HG03432 (cell line): ENCODE measurements around the gene TPSG1.
"Not testable (repeated sequence)": the region's sequence is repeated elsewhere in the genome, so short reads cannot be mapped to it uniquely, and the experiment has no call there.

Experiments
- ATAC-seq: cut with Tn5 transposase; IDR thresholded peaks from one replicate; pipeline ENCODE4 v1.9.1; 2021; ENCODE audit warnings: mild to moderate bottlenecking, moderate library complexity; ENCODE audit not compliant: unreplicated experiment

TPSG1 gene

DNA sequence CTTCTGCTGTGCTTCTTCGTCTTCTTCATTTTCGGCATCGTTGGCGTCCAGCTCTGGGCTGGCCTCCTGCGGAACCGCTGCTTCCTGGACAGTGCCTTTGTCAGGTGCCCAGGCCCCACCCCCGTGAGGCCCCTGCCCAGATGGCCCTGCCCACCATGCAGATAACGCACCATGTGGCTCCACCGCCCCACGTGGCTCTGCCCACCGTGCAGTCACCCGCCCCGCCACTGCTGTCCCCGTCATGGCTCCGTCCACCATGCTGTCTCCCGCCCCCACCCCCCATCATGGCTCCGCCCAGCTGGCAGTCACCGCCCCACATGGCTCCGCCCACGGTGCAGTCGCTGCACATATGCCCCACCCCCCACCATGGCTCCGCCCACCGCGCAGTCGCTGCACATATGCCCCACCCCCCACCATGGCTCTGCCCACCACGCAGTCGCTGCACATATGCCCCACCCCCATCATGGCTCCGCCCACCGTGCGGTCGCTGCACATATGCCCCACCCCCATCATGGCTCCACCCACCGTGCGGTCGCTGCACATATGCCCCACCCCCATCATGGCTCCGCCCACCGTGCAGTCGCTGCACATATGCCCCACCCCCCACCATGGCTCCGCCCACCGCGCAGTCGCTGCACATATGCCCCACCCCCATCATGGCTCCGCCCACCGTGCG, 26.3 kb downstream of the TPSG1 start:
- ATAC-seq = not testable (repeated sequence)

DNA sequence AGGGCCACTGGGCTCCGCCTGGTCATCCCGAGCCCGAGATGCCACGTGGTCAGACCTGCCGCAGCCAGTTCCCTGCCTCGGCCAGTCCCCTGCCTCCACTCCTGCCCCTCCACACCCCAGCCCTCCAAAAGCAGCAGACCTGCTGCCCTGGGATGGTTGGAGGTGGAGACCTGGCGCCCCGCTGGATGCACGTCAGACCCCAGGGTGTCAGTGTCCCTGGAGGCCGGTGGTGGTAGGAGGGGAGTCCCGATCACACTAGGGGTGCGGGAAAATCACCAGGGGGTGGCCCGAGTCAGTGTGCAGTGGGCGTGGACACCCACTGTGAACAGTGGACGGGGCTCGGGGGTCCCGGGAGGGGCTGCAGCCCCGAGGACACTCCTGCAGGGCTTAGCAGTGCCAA, 26.9 kb downstream of the TPSG1 start:
- no peak for ATAC-seq

- no peak for ATAC-seq
Measured at GRCh38 chr16:1197237-1197866, 27.7 kb downstream of the TPSG1 start.

GRCh38 chr16:1196494-1196893, 28.6 kb downstream of the TPSG1 start:
- ATAC-seq = no peak

DNA sequence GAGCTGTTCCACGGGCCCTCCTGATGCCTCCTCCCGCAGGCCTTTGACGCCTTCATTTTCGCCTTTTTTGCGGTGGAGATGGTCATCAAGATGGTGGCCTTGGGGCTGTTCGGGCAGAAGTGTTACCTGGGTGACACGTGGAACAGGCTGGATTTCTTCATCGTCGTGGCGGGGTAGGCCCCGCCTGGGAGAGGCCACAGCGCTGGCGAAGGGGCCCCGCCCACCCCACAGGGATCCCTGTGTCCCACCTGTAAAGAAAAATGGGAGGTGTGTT, 29.7 kb downstream of the TPSG1 start:
- ATAC-seq = no peak

DNA sequence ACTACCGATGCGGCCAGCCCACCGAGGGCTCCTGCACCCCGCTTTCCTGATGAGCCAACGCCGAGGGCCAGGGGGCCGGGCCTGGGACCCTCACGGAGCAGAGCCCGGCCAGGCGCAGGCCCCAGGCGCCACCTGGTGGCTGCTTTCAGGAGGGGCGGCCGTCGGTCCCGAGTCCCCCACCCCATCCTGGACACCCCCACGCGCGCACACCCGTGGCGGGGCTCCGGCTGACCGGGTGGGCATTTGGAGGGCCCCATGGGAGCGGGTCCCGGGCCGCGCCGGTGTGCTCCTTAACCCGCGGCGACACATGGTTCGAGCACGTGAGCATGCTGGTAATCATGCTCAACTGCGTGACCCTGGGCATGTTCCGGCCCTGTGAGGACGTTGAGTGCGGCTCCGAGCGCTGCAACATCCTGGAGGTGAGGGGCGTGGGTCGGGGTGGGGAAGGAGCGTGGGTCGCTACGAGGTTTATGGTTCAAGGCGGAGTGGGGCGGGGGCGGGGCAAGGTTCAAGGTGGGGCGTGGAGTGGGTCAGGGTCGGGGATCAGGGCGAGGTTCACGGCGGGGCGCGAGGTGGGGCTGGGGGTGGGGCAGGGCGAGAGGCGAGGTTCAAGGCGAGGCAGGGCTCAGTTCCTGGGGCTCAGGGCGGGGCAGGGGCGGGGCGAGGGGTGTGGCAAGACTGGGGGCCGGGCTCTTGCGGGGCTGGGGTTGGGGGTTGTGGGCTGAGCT, 30.2 kb downstream of the TPSG1 start:
- ATAC-seq = no peak

DNA sequence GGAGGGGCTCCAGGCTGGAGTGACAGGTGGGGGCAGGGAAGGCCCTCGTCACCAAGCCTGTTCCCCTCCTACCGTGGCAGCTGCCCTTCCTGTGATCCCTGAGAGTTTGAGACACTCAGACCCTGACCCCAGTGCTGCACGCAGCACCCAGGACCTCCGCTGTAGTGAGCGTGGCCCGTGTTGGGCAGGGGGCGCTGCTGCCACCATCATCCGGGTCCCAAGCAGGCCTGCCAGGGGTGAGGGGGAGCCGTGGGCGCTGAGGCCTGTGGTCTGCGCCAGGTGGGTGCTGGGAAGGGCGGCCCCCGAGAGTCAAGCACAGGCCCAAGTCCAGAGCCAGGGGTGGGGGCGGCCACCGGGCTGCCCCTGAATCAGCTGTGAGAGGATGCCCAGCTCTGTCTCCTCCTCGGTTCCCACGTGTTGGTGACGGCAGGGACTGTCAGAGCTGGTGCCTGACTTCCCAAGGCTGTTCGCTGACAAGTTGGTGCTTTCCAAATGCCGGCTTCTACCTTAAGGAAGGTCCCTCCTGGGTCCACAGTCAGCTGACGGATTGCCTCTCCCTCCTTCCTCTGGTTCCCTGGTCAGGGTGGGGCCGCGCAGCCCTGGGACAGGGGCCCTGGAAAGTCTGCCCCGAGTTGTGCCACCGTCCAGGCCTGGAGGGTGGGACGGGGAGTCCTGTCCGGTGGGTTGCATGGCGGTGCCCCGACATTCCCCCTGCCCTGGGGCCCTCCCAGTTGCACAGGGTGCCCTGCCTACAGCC, 31.1 kb downstream of the TPSG1 start:
- no peak for ATAC-seq

DNA sequence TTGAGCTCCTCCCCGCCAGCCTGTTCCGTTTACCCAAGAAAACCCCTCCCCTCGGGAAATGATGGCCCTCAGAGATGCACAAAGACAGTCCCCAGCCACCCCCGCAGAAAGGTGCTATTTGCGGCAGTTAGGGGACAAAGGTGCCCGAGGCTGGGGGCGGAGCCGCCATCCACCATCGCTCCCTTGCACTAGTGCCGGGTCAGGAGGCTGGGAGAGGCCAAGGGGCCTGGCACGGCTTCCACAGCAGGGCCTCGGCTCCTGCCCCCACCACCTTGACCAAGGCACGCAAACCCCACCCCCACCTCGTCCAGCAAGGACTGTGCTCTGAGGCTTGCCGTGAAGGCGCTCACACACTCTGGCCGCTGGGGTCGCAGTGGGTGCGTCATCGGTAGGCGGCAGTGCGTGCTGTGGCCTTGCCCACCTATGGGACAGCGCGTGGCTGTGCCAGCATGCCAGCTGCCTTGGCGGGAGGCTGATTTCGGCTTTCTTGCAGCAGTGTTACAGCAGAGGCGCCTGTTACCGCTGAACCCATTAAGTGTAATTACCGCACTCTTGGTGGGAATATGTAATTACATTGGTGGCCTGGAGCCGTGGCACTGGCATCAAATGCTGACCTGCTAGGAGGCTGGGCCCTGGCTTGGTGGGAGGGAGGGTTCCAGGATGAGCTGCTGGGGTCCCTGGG, 31.8 kb downstream of the TPSG1 start:
- ATAC-seq = no peak

DNA sequence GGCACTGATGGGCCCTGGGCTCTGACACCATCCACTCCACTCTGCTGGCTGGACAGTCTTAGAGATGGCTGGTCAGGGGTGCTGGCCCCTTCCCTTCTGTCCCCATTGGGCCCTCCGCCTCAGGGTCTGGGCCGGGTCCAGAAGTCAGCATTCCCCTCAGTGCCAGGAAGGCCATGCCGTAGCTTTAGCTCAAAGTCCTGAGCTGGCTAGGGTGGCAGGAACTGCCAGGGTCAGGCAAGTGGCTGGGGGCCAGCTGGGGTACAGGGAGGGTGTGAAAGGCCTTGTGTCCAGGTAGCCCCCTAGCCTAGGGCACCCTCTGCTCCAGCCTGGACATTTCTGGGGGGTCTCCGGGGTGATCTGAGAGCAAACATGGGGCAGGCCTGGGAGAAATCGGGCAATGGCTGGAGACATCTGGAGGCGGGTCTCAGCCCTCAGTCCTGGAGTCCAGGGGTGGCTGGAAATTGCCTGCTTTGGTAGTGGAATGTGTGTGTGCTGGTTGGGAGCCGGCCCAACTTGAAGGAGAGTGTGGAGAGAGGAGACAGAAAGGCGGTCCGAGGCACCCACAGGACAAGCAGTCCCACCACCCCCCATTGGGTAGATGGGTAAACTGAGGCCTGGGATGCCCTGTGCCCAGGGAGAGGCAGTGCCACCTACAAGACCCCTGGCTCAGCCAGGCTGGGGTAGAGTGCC, 32.5 kb downstream of the TPSG1 start:
- ATAC-seq = no peak

DNA sequence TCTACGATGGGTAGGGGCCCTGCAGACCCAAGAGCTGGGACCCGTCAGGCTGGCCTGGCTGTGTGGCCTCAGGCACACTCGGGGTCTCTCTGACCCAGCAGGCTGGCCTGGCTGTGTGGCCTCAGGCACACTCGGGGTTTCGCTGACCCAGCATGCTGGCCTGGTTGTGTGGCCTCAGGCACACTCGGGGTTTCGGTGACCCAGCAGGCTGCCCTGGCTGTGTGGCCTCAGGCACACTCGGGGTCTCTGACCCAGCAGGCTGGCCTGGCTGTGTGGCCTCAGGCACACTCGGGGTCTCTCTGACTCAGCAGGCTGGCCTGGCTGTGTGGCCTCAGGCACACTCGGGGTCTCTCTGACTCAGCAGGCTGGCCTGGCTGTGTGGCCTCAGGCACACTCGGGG, 34.3 kb downstream of the TPSG1 start:
- ATAC-seq = not testable (repeated sequence)

- no peak for ATAC-seq
Measured at GRCh38 chr16:1189455-1189854, 35.6 kb downstream of the TPSG1 start.

DNA sequence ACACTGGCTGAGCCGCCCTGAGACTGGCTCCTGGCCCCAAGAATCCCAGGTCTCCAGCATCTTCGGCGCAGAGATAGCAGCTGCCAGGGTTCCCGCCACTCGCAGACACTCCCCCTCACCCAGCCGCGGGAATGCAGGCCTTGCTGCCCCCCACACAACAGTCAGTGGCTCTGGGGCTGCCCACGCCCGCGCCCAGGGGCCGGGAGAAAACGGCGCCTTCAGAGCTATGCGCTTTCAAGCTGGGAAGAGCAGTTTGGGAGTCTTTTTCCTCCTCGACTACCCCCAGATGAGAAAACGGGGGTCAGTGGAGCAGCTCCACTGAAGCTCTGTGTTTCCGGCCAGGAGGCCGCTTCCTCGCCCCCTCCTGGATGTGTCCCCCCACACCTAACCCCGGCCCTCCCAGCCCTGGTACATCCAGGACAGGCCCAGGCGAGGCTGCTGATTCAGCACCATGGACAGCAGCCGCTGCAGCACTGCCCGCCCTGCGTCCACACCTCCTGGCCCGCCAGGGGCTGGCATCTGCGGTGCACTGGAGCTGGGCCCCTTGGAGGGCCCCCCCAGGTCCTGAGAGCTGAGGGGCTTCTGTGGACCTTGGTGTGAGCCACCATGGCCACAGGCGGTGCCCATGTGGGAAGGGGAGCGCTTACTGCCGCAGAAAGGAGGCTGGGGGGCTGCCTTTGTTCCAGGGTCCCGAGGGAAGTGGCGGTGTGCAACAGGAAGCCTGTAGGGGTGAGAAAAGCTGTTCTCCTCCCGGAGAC, 36.5 kb downstream of the TPSG1 start:
- no peak for ATAC-seq

DNA sequence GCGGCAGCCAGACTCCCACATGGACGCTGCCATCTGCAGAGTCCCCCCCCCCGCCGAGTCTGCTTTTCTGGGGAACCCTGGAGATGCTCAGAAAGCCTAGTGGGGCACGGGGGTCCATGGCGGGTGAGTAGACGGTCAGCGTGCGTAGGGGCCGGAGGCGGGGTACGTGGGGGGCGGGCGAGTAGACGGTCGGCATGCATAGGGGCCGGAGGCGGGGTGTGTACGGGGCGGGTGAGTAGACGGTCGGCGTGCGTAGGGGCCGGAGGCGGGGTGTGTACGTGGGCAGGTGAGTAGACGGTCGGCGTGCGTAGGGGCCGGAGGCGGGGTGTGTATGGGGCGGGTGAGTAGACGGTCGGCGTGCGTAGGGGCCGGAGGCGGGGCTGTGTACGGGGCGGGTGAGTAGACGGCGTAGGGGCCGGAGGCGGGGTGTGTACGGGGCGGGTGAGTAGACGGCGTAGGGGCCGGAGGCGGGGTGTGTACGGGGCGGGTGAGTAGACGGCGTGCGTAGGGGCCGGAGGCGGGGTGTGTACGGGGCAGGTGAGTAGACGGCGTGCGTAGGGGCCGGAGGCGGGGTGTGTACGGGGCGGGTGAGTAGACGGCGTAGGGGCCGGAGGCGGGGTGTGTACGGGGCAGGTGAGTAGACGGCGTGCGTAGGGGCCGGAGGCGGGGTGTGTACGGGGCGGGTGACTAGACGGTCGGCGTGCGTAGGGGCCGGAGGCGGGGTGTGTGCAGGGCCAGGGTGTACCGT, 39.4 kb downstream of the TPSG1 start:
- not testable (repeated sequence) for ATAC-seq

- ATAC-seq = no peak
Measured at GRCh38 chr16:1184980-1185379, 40.1 kb downstream of the TPSG1 start.

DNA sequence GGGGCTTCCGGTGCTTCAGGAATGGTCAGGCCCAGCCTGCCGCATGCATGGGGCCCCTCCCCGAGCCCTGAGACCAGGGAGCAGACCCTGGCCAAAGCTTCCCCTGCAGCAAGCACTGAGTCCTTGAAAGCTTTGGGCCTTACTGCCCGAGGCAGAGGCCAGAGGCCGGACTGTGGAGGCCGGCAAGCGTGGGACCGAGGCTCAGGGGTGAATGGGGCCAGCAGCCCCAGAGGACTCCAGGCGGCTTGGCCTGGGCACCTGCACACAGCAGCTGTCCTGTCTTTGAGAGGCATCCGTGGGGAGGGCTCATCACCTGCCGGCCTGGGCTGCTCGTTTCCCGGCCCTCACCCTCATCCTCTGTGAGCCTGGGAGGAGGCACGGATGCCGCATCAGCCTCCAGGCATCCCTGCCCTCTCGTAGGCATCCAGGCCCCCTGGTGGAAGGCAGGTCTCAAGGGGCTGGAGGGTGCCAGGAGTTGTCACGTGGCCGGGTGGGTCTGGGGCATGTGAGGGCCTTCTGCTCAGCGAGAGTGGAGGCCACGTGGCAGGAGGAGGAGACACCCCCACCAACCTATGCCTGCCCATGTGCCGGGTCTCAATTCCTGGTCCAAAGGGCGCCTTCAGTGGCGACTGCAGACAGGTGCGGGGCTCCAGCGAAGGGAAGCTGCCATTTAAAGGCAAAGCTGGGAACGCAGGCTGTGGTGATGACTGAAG, 40.8 kb downstream of the TPSG1 start:
- no peak for ATAC-seq

DNA sequence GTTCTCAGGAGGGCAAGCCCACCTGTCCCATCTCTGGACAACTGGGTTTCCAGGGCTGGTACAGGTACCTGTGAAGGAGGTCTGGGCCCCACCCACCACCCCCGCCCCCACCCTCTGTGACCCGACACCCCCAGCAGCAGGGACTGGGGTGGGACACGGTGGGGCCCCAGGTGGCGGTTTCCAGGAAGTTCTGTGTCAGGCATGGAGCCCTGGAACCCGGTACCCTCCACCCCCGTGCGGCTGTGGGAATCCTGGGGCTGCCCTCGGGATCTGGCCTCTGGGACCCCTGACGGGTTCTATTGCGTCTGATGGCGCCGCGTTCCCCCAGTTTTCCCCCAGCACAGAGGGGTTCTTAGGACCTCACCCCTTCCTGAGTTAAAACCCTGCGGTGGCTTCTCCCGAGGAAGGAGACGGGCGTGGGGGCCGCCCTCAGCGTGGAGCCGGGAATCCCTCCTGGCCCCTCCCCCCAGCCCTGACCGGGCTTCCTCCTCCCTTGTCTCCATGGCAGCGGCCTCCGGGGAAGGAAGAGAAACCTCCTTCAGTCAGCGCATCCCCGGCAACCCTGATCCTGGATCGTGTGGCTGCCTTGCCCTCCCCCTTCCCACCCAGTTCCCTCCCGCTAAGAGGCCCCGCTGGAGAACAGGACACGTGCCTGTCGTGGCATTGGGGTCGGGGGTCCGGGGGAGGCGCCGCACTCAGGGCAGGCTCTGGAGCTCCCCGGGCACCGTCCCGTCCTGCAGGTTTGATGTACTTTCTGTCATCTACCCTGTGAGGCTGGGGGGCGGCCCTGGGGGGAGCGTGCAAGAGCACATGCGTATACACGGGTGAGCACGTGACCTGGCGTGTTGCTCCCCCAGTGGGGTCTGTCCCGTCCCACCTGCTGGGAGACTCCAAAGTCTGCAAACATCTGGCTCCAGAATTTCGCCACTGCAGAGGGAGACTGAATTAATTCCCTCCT, 41.8 kb downstream of the TPSG1 start:
- no peak for ATAC-seq

GRCh38 chr16:1182316-1182671, 42.8 kb downstream of the TPSG1 start:
- ATAC-seq = no peak
